Astrocyte of the spinal cord (primary cell): ENCODE results near the gene KHSRP.

ENCODE experiments used
- DNase-seq: peaks from one replicate; pipeline ENCODE4 v3.0.0; 2011; ENCODE audit warnings: low read depth, low spot score
- H3K4me3 ChIP-seq: 2 replicates; pipeline ENCODE4 v1.5.1; 2011; ENCODE audit warnings: low read depth, mild to moderate bottlenecking, low read length, moderate library complexity
- in situ Hi-C: cut with HindIII; loops from 2 replicates; pipeline ENCODE4 v1.10.0; 2017; ENCODE audit warnings: low sequenced_read_pairs
- TF ChIP-seq, protein P1 (sequence below): IDR thresholded peaks from 2 replicates; pipeline ENCODE4 v1.5.1; 2012; ENCODE audit warnings: low read depth, mild to moderate bottlenecking, low read length, inconsistent platforms

The KHSRP gene

DNA sequence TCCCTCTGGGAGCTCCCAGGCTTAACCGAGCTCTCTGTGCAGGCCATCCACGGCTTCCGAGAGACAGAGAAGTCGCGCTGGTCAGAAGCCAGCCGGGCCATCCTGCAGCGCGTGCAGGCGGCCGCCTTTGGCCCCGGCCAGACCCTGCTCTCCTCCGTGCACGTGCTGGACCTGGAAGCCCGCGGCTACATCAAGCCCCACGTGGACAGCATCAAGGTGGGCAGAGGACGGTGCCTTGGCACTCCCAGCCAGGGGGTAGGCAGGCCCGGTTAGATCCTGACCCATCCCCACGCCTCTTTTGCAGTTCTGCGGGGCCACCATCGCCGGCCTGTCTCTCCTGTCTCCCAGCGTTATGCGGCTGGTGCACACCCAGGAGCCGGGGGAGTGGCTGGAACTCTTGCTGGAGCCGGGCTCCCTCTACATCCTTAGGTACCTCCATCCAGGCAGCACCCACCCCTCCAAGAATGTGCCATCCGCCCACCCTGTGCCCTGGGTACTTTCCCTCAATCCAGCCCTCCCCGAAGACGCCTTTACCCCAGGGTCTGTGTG is 50.4 kb downstream of the KHSRP start:
- TF ChIP-seq, protein P1, sequence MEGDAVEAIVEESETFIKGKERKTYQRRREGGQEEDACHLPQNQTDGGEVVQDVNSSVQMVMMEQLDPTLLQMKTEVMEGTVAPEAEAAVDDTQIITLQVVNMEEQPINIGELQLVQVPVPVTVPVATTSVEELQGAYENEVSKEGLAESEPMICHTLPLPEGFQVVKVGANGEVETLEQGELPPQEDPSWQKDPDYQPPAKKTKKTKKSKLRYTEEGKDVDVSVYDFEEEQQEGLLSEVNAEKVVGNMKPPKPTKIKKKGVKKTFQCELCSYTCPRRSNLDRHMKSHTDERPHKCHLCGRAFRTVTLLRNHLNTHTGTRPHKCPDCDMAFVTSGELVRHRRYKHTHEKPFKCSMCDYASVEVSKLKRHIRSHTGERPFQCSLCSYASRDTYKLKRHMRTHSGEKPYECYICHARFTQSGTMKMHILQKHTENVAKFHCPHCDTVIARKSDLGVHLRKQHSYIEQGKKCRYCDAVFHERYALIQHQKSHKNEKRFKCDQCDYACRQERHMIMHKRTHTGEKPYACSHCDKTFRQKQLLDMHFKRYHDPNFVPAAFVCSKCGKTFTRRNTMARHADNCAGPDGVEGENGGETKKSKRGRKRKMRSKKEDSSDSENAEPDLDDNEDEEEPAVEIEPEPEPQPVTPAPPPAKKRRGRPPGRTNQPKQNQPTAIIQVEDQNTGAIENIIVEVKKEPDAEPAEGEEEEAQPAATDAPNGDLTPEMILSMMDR = no peak
- peak overlapping the region; percentile 52 for H3K4me3 ChIP-seq
- no peak for DNase-seq
- in situ Hi-C loops = no loop called here

DNA sequence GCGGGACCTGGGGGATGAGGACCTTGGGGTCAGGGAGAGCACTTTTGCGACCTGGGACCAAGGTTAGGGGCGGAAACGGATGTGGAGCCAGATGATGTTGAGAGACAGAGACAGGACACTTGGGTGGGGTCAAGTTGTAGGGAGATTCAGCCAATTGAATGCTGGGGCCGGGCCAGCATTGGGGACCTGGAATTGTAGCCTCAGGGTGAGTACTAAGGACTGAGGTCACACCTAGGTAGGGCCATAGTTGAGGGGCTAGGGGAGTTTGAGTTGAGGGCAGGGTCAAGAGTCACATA is 50.9 kb downstream of the KHSRP start:
- H3K4me3 ChIP-seq = peak overlapping the region; percentile 52
- in situ Hi-C loops = no loop called here
- TF ChIP-seq, protein P1 = no peak
- DNase-seq = no peak

DNA sequence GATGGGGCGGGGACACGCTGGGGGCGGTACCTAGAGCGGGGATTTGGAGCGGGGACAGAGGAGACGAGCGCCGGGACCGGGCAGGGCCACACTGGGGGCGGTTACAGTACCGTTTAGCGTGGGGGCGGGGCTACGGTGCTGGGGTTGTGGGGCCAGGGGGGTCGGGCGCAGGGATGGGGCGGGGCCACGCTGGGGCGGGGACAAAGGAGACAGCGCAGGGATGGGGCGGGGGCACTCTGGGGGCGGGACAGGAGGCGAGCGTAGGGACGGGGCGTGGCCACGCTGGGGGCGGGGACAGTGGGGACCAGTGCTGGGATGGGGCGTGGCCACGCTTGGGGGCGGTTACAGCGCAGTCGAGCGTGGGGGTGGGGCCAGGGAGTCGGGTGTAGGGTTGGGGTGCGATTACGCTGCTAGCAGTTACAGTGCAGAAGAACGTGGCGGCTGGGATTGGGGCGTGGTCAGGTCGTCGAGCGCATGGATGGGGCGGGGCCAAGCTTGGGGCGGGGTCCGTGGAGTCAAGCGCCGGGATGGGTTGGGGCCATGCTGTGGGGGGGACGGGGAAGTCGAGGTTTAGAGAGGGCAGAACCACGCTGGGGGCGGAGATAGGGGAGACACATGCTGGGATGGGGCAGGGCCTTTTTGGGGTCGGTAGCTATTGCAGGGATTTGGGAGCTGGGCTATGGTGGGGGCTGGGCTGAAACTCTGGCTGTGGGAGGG is 51.4 kb downstream of the KHSRP start:
- DNase-seq = peak; percentile 98
- TF ChIP-seq, protein P1 = no peak
- in situ Hi-C loops = no loop called here
- H3K4me3 ChIP-seq = peak overlapping the region; percentile 59

DNA sequence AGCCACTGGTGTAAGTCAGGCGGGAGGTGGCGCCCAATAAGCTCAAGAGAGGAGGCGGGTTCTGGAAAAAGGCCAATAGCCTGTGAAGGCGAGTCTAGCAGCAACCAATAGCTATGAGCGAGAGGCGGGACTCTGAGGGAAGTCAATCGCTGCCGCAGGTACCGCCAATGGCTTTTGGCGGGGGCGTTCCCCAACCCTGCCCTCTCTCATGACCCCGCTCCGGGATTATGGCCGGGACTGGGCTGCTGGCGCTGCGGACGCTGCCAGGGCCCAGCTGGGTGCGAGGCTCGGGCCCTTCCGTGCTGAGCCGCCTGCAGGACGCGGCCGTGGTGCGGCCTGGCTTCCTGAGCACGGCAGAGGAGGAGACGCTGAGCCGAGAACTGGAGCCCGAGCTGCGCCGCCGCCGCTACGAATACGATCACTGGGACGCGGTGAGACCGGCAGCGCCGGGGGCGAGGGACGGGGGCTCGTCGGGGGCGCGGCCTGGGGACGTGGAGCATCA is 52.0 kb downstream of the KHSRP start, which contains the start of gene ALKBH7:
TSS of gene ALKBH7 (plus strand) at position 201 of the 502 bp plus-strand sequence. CDS start at position 228, 27 bp downstream.
- peak within 1 kb of the TSS; percentile 59 for H3K4me3 ChIP-seq
- in situ Hi-C loops = no loop called here
- DNase-seq = peak; percentile 100
- TF ChIP-seq, protein P1 = no peak

DNA sequence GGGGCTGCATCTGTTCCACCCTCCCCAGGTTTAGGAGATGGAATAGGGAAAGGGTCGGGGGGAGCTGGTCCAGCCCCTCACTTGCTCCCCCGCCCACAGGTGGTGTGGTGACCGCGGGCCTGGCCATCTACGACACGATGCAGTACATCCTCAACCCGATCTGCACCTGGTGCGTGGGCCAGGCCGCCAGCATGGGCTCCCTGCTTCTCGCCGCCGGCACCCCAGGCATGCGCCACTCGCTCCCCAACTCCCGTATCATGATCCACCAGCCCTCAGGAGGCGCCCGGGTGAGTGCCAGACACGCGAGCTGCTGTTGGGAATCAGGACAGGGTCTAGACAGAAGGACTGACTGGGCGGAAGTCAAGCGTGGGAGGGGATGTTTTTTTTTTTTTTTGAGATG is 60.3 kb downstream of the KHSRP start:
- TF ChIP-seq, protein P1 = no peak
- in situ Hi-C loops = no loop called here
- no peak for DNase-seq
- H3K4me3 ChIP-seq = no peak overlapping the region
